Fibroblast of lung (primary cell): Measurements from ENCODE around the gene AFTPH. TPM values are rescaled to one million over a fixed set of nuclear protein-coding genes. Genes with fewer than 3 reads are reported as not detected.

Source experiments
- DNase-seq, 2 donors: peaks; one replicate each; pipeline versions ENCODE4 v3.0.0 to v3.0.0-alpha.2; 2010; ENCODE audit warnings: low read depth in 2 of 2
- H2AFZ ChIP-seq: 2 replicates; pipeline ENCODE4 v1.5.1; 2012; ENCODE audit warnings: low read length, control low read depth, inconsistent platforms
- H3K27ac ChIP-seq: 2 replicates; pipeline ENCODE4 v1.5.1; 2011; ENCODE audit warnings: low read length, control low read depth; ENCODE audit not compliant: insufficient read depth
- H3K27me3 ChIP-seq: 2 replicates; pipeline ENCODE4 v1.5.1; 2011; ENCODE audit warnings: mild to moderate bottlenecking, low read length; ENCODE audit not compliant: control insufficient read depth, insufficient read depth
- H3K36me3 ChIP-seq: 2 replicates; pipeline ENCODE4 v1.5.1; 2011; ENCODE audit warnings: low read length; ENCODE audit not compliant: control insufficient read depth, insufficient read depth
- H3K4me1 ChIP-seq: 2 replicates; pipeline ENCODE4 v1.5.1; 2011; ENCODE audit warnings: low read length; ENCODE audit not compliant: control insufficient read depth, insufficient read depth; ENCODE audit errors: extremely low read depth
- H3K4me2 ChIP-seq: 2 replicates; pipeline ENCODE4 v1.5.1; 2011; ENCODE audit warnings: low read length, control low read depth; ENCODE audit not compliant: insufficient read depth; ENCODE audit errors: extremely low read depth
- H3K4me3 ChIP-seq, 4 experiments: fragments of 200-600 bp in 1 of 4; sonication (generic) in 1 of 4; replicated peaks in 1 of 4; 2 replicates each; pipeline ENCODE4 v1.5.1; 2011 to 2016; ENCODE audit warnings: low read length in 4 of 4, low read depth in 3 of 4, mild to moderate bottlenecking in 3 of 4, control low read depth in 2 of 4, inconsistent platforms in 1 of 4, mixed read lengths in 1 of 4; ENCODE audit not compliant: insufficient read depth in 1 of 4; ENCODE audit errors: control extremely low read depth in 1 of 4
- H3K79me2 ChIP-seq: 2 replicates; pipeline ENCODE4 v1.5.1; 2012; ENCODE audit warnings: mild to moderate bottlenecking, low read length, inconsistent platforms; ENCODE audit not compliant: control insufficient read depth, insufficient read depth
- H3K9ac ChIP-seq: 2 replicates; pipeline ENCODE4 v1.5.1; 2011; ENCODE audit warnings: mild to moderate bottlenecking, low read length, control low read depth; ENCODE audit not compliant: insufficient read depth
- H3K9me3 ChIP-seq: 2 replicates; pipeline ENCODE4 v1.5.1; 2012; ENCODE audit warnings: low read depth, low read length; ENCODE audit not compliant: control insufficient read depth, insufficient read depth
- H4K20me1 ChIP-seq: 2 replicates; pipeline ENCODE4 v1.5.1; 2011; ENCODE audit warnings: low read length; ENCODE audit not compliant: control insufficient read depth, insufficient read depth; ENCODE audit errors: extremely low read depth
- CTCF ChIP-seq, 2 donors: IDR thresholded peaks in 1 of 2; conservative IDR thresholded peaks in 1 of 2; 1 replicate in 1 of 2; 2 replicates in 1 of 2; pipeline ENCODE4 v1.5.1; 2011 to 2012; ENCODE audit warnings: low read length in 2 of 2, control low read depth in 1 of 2, inconsistent platforms in 1 of 2, low read depth in 1 of 2, mild to moderate bottlenecking in 1 of 2
- EZH2 ChIP-seq: IDR thresholded peaks from 2 replicates; pipeline ENCODE4 v1.5.1; 2012; ENCODE audit warnings: low read length, control low read depth, mild to moderate bottlenecking; ENCODE audit errors: missing control alignments
- polyA plus RNA-seq, 2 donors: library from polyadenylated mRNA; depleted of rRNA in 1 of 2; stranded (reverse) in 1 of 2; unstranded in 1 of 2; fragments of >200 nt; gene quantifications; 2 replicates each; pipeline ENCODE4 v1.2.1, GENCODE V29; 2011 to 2012; ENCODE audit warnings: missing spikeins in 1 of 2
- total RNA-seq: library from RNA; depleted of rRNA; stranded (reverse); fragments of >200 nt; gene quantifications from 2 replicates; pipeline ENCODE4 v1.2.1, GENCODE V29; 2014

AFTPH gene
- total and polyA plus RNA-seq, 2 donors (not counting 1 experiment from before 2014, with no cell fraction given), result 15.8 to 43.3 TPM

DNA sequence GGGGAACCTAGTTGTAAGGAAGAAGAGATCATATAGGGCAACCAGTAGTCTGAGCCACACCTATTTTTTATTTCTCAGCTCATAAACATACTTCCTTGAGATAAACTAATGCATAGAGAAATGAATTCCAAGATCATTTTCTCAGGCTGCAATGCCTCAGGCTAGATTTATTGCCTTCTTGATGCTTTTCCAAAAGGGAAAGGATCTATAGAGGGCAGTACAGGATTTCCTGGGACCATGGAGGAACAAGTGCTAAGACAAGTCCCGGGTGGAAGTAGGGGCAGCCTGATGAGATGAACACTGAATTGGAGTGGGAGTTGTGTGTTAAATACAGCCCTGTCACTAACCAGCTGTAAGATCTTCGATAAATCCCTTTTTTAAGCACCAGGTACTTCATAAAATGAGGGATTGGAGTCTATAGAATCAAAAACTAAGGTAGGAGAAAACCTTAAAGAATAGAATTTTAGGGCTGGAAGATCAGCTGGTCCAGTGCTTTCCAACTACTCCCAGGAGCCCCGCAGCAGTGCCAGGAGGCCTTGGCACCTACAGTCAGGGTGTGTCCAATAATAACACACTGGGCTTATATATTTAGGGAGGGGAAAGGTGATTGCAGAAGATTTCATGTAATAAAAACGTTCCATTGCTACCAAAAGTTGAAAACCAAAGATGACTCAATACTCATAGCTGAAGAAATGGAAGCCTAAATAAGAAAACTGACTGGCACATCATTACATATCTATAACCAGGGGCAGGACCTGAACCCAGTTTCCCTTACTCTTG is 71.5 kb downstream of the AFTPH start:
- no peaks in the 10 kb centered on the region for H4K20me1 ChIP-seq
- H3K4me1 ChIP-seq, result no peaks in the 10 kb centered on the region
- peaks cover 8% of the 10 kb centered on the region for H3K27me3 ChIP-seq
- no peaks in the 10 kb centered on the region for H3K9me3 ChIP-seq
- no peaks in the 10 kb centered on the region for H3K79me2 ChIP-seq
- H3K4me2 ChIP-seq, result no peak overlapping the region
- H3K9ac ChIP-seq, result no peak overlapping the region
- H3K36me3 ChIP-seq, result no peaks in the 10 kb centered on the region
- TF ChIP-seq CTCF (conservative IDR thresholded peaks at IDR 0.05 in 1 of 2, IDR thresholded peaks at IDR 0.05 in 1 of 2; ENCODE audit: low read depth in 1 of 2, low read length in 2 of 2) (peak; percentile 39 to 48), EZH2 (no peak)
- H3K4me3 ChIP-seq, result no peak overlapping the region
- peak; percentile 28 to 62 for DNase-seq
- H2AFZ ChIP-seq, result no peak overlapping the region
- H3K27ac ChIP-seq, result no peak overlapping the region

DNA sequence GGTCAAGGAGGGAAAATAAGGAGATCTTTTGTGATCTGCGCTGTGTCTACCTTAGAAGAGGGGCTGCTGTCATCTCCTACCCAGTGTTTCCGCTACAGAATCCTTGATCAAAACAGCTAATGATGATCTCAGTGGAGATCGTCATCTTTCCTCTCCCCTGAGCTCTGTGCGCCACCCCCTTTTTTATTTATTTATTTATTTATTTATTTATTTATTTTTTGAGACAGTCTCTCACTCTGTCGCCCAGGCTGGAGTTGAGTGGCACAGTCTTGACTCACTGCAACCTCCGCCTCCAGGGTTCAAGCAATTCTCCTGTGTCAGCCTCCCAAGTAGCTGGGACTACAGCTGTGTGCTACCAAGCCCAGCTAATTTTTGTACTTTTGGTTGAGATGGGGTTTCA is 74.1 kb downstream of the AFTPH start:
- Histone ChIP-seq H3K36me3 (no peaks in the 10 kb centered on the region), H3K27ac (no peak overlapping the region), H3K27me3 (peaks cover 15% of the 10 kb centered on the region), H2AFZ (no peak overlapping the region), H3K79me2 (no peaks in the 10 kb centered on the region), H3K9me3 (no peaks in the 10 kb centered on the region), H3K4me1 (no peaks in the 10 kb centered on the region), H4K20me1 (no peaks in the 10 kb centered on the region), H3K9ac (no peak overlapping the region), H3K4me3 (no peak overlapping the region), H3K4me2 (no peak overlapping the region)
- no peak for DNase-seq
- no peak for TF ChIP-seq EZH2
- TF ChIP-seq CTCF (conservative IDR thresholded peaks at IDR 0.05 in 1 of 2, IDR thresholded peaks at IDR 0.05 in 1 of 2; ENCODE audit: low read depth in 1 of 2, low read length in 2 of 2), result no peak

- Histone ChIP-seq H2AFZ (no peak overlapping the region), H3K27me3 (peaks cover 15% of the 10 kb centered on the region), H3K4me2 (no peak overlapping the region), H3K36me3 (no peaks in the 10 kb centered on the region), H3K9ac (no peak overlapping the region), H3K4me1 (no peaks in the 10 kb centered on the region), H3K27ac (no peak overlapping the region), H4K20me1 (no peaks in the 10 kb centered on the region), H3K79me2 (no peaks in the 10 kb centered on the region), H3K4me3 (no peak overlapping the region), H3K9me3 (no peaks in the 10 kb centered on the region)
- DNase-seq, result no peak
- TF ChIP-seq EZH2, result no peak
- TF ChIP-seq CTCF (conservative IDR thresholded peaks at IDR 0.05 in 1 of 2, IDR thresholded peaks at IDR 0.05 in 1 of 2; ENCODE audit: low read depth in 1 of 2, low read length in 2 of 2), result no peak
Observed at GRCh38 chr2:64599469-64599868, 75.3 kb downstream of the AFTPH start.
